Measurements from ENCODE around the gene SOX10. TPM values are rescaled to one million over a fixed set of nuclear protein-coding genes. Genes with fewer than 3 reads are reported as not detected.

The SOX10 gene
- total RNA-seq, 2 donors from 2014 or later, result not detected

DNA sequence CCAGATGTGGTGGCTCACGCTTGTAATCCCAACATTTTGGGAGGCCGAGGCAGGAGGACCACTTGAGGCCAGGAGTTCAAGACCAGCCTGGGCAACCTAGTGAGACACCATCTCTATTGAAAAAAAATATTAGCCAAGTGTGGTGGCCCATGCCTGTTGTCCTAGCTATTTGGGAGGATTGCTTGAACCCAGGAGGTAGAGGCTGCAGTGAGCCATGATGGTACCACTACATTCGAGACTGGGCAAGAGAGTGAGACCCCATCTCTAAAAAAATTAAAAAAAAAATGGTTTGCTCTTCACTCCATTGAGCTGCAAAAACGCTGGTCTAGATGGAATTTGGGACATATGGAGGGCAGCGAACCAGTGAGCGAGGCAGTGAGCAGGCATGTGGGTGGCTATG is 21.6 kb upstream of the SOX10 start:
- H3K4me3 Mint-ChIP-seq, result no peak overlapping the region
- H3K36me3 Mint-ChIP-seq (ENCODE audit: low read depth), result no peaks in the 10 kb centered on the region
- ATAC-seq (no peak), DNase-seq (no peak)
- peak overlapping the region; percentile 47 for H3K27ac Mint-ChIP-seq
- H3K4me1 Mint-ChIP-seq, result peaks cover 11% of the 10 kb centered on the region
- no peaks in the 10 kb centered on the region for H3K9me3 ChIP-seq (ENCODE audit: control insufficient read depth, low read length, poor library complexity, severe bottlenecking)
- H3K27me3 Mint-ChIP-seq, result no peaks in the 10 kb centered on the region

DNA sequence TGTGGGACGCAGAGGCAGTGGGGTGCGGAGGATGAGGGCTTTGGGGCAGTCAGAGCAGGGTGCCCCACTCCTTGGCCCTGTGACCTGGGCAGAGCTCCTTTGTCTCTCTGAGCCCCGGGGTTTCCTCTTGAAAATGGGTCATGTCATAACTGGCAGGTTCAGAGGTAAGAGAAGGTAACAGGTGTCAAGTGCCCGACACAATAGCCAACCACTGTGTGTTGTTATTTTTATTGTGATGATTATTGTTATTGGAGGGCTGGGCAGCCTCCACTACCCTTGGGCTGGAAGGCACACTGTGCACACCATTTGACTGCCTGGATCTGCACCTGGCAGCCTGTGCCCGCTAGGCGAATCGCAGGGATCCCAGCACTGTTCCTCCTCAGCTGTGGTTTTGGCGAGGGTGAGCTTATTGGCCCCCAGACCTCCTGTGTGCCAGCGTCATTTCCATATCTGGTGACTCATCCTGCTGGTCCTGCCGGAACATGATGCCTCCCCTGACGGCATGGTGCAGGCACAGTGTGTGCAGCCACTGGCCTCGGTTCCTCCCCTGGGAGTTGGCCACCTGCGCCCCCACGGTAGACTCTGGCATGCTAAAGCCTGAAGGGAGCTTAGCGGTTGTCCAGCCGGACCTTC is 15.4 kb upstream of the SOX10 start:
- Mint-ChIP-seq H3K27ac (no peak overlapping the region), H3K4me3 (no peak overlapping the region), H3K4me1 (peaks cover 7% of the 10 kb centered on the region), H3K27me3 (no peaks in the 10 kb centered on the region), H3K36me3 (ENCODE audit: low read depth) (peaks cover 3% of the 10 kb centered on the region)
- H3K9me3 ChIP-seq (ENCODE audit: control insufficient read depth, low read length, poor library complexity, severe bottlenecking), result no peaks in the 10 kb centered on the region
- ATAC-seq, result peak; percentile 18
- DNase-seq, result no peak

DNA sequence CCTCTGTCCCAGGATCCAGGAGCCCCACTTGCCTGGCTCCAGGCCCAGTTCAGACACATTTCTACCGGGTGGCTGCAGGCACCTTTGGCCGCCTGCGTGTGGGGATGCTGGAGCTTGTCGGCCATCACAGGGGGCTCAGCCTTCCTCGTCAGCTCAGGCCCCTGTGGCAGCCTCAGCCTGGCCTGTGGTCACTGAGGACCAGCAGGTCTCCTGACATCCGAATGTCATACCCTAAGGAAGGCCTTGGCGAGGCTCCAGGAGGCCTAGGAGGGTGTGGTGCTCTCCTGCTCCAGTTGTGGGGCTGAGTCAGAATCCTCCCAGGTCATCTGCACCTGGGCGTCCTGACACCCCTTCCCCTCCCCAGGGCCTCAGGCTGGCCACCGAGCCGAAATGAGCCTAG is 14.9 kb upstream of the SOX10 start:
- peaks cover 3% of the 10 kb centered on the region for H3K36me3 Mint-ChIP-seq (ENCODE audit: low read depth)
- no peak overlapping the region for H3K27ac Mint-ChIP-seq
- ATAC-seq (no peak), DNase-seq (no peak)
- H3K9me3 ChIP-seq (ENCODE audit: control insufficient read depth, low read length, poor library complexity, severe bottlenecking), result no peaks in the 10 kb centered on the region
- no peak overlapping the region for H3K4me3 Mint-ChIP-seq
- no peaks in the 10 kb centered on the region for H3K27me3 Mint-ChIP-seq
- peaks cover 7% of the 10 kb centered on the region for H3K4me1 Mint-ChIP-seq

DNA sequence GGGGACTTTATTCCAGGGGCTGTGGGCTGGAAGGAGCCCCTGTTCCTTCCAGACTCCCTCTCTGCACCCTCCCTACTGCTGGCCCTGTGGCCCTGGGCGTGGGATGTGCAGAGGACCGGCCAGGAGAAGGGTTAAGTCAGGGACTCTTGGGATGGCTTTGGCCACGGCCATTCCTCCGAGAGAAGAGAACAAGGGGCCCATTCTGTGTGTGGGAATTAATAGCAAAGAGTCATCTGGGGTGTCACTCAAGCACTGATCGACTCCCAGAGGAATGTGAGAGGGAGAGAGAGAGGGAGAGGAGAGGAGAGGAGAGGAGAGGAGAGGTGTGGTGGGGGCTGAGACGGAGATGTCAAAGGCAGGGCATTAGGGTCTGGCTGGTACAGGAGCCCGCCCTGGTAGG is 14.2 kb upstream of the SOX10 start:
- H3K4me1 Mint-ChIP-seq, result peaks cover 7% of the 10 kb centered on the region
- DNase-seq (no peak), ATAC-seq (no peak)
- H3K9me3 ChIP-seq (ENCODE audit: control insufficient read depth, low read length, poor library complexity, severe bottlenecking), result no peaks in the 10 kb centered on the region
- no peaks in the 10 kb centered on the region for H3K27me3 Mint-ChIP-seq
- no peak overlapping the region for H3K4me3 Mint-ChIP-seq
- peaks cover 3% of the 10 kb centered on the region for H3K36me3 Mint-ChIP-seq (ENCODE audit: low read depth)
- peak overlapping the region; percentile 68 for H3K27ac Mint-ChIP-seq

DNA sequence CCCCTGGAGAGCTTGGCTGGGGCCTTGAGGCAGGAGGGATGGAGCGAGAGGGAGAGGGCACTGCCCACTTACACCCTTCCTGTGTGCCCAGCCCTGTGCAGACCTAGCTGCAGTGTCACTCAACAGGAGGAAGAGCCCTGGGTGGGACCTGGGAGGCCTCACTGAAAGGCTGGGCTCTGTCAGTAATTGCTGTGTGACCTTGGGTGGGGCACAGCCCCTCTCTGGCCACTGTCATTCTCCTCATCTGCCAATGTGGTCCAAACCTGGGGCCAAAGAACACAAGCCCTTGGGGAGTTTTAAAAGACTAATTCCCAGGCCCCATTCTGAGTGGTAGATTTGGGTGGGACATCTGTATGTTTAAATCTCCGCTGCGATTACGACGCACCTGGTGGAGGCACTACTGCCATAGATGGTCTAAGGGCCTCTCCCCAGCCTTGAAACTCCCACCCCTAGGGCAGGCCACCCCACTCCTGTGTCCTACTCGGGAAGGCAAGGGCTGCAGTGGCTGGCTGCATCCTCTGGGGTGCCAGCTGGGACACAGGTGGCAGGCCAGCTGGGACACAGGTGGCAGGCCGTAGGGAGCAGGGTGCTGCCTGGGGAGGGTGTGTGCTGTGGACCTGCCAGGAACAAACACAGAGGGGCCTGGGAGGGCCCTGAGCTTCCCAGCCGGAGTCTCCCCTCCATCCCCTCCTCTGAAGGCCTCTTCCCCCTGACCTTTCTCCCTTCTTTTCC is 12.3 kb upstream of the SOX10 start:
- Mint-ChIP-seq H3K27me3 (no peaks in the 10 kb centered on the region), H3K4me3 (no peak overlapping the region), H3K4me1 (peaks cover 8% of the 10 kb centered on the region), H3K36me3 (ENCODE audit: low read depth) (peaks cover 3% of the 10 kb centered on the region), H3K27ac (no peak overlapping the region)
- ATAC-seq (no peak), DNase-seq (no peak)
- no peaks in the 10 kb centered on the region for H3K9me3 ChIP-seq (ENCODE audit: control insufficient read depth, low read length, poor library complexity, severe bottlenecking)

DNA sequence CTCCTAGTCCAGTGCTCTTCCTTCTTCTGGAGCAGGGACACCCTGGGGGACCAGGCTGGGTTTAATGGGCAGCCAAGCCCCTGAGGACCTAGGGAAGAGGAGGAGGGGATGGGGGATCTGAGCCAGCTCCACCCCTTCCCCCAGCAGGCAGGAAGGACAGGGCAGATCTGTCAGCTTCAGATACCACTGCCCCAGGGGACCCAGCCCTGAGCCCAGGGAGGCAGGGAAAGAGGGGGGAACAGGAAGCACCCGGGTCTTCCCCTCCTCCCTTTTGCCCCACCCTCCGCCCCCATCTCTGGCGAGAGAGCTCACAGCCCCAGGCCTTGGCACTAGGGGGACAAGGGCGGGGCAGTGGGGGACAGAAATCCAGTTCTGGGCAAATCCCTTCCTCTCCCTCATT is 11.7 kb upstream of the SOX10 start:
- Mint-ChIP-seq H3K36me3 (ENCODE audit: low read depth) (peaks cover 3% of the 10 kb centered on the region), H3K4me3 (no peak overlapping the region), H3K27ac (no peak overlapping the region), H3K4me1 (peaks cover 7% of the 10 kb centered on the region), H3K27me3 (no peaks in the 10 kb centered on the region)
- no peaks in the 10 kb centered on the region for H3K9me3 ChIP-seq (ENCODE audit: control insufficient read depth, low read length, poor library complexity, severe bottlenecking)
- ATAC-seq, result no peak
- no peak for DNase-seq

DNA sequence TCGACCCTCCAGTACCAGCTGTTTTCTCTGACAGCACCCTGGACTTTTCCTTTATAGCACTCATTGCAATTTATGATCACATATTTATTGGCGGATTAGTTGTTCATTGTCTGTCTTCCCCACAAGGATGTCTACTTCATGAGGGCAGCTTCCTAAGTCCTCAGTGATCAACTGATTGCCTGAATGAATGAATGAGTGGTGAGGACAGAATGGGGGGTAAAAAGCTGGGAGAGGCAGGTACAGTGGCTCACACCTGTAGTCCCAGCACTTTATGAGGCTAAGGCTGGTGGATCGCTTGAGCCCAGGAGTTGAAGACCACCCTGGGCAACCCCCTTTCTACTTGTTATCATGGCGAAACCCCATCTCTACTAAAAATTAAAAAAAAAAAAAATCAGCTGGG is 11.1 kb upstream of the SOX10 start:
- Mint-ChIP-seq H3K27ac (peak overlapping the region; percentile 49), H3K4me3 (no peak overlapping the region), H3K27me3 (no peaks in the 10 kb centered on the region), H3K36me3 (ENCODE audit: low read depth) (peaks cover 3% of the 10 kb centered on the region), H3K4me1 (peaks cover 6% of the 10 kb centered on the region)
- DNase-seq (no peak), ATAC-seq (no peak)
- no peaks in the 10 kb centered on the region for H3K9me3 ChIP-seq (ENCODE audit: control insufficient read depth, low read length, poor library complexity, severe bottlenecking)

DNA sequence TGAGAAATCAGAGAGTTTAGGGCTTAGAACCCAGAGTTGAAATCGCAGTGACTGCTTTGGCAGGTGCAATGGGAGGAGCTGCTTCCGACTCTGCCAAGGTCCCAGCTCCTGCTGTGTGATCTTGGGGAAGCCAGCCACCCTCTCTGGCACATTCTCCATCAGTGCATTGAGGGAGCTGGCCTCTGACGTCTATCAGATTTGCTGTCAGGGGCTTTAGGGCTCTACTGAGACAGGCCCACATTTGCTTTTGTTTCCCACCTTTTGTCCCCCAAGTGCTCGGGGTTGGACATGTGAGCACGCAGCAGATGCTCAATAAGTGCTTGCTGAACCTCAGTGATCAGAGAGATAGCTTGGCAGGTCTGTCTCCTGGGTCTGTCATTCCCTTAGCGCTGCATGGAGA is 10.6 kb upstream of the SOX10 start:
- H3K4me3 Mint-ChIP-seq, result no peak overlapping the region
- DNase-seq (no peak), ATAC-seq (no peak)
- no peaks in the 10 kb centered on the region for H3K9me3 ChIP-seq (ENCODE audit: control insufficient read depth, low read length, poor library complexity, severe bottlenecking)
- H3K27me3 Mint-ChIP-seq, result no peaks in the 10 kb centered on the region
- no peak overlapping the region for H3K27ac Mint-ChIP-seq
- H3K4me1 Mint-ChIP-seq, result peaks cover 6% of the 10 kb centered on the region
- peaks cover 3% of the 10 kb centered on the region for H3K36me3 Mint-ChIP-seq (ENCODE audit: low read depth)

DNA sequence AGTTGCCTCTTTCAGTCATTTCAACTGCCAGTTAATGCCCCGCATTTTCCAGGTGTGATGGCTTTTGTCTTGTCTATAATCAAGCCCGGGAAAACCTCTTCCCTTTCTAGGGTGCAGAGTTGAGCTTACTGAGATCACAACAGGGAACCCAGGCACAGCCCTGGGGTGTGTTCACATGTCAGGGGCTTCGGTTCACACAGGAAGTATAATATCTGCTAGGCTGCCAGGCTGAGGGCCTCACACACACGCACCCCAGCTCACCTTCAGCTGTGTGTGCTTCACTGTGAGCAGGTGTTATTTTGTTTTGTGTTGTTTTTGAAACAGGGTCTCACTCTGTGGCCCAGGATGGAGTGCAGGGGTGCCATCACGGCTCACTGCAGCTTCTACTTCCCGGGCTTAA is 9.7 kb upstream of the SOX10 start:
- H3K27ac Mint-ChIP-seq, result no peak overlapping the region
- H3K4me1 Mint-ChIP-seq, result peaks cover 6% of the 10 kb centered on the region
- no peak for DNase-seq

DNA sequence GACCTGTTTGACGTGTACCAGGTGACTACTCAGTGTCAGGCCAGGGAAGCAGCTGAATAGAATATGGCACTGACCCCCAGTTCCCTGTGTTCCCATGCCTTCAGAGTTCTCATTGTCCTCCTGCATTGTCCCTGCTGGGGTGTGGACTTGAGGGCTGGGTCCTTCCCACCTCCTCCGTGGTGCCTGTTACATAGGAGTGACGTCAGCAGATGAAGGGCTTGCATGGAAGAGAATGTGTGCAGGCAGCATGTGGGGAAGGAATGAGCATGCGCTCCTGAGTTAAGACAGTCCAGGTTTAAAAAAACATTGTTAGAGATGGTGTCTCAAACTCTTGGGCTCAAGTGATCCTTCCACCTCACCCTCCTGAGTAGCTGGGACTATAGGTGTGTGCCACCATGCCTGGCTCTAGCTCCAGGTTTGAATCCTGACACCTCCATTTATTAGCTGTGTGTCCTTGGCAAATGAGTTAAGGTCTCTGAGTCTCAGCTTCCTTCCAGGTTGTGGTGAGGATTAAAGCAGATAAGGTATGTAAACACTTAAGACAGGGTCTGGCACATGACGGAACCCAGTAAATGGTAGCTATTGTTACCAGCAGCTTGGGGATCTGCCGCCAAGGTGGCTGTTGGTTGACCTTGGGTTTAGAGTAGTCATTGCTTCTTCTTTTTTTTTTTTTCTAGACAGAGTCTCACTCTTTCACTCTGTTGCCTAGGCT is 7.5 kb upstream of the SOX10 start:
- no peak for ATAC-seq
- peaks cover 2% of the 10 kb centered on the region for H3K4me1 Mint-ChIP-seq

More for the DNA sequence above, 9.7 kb upstream of the SOX10 start:
- H3K27me3 Mint-ChIP-seq, result no peaks in the 10 kb centered on the region
- no peak overlapping the region for H3K4me3 Mint-ChIP-seq
- no peak for ATAC-seq
- peaks cover 3% of the 10 kb centered on the region for H3K36me3 Mint-ChIP-seq (ENCODE audit: low read depth)
- H3K9me3 ChIP-seq (ENCODE audit: control insufficient read depth, low read length, poor library complexity, severe bottlenecking), result no peaks in the 10 kb centered on the region

DNA sequence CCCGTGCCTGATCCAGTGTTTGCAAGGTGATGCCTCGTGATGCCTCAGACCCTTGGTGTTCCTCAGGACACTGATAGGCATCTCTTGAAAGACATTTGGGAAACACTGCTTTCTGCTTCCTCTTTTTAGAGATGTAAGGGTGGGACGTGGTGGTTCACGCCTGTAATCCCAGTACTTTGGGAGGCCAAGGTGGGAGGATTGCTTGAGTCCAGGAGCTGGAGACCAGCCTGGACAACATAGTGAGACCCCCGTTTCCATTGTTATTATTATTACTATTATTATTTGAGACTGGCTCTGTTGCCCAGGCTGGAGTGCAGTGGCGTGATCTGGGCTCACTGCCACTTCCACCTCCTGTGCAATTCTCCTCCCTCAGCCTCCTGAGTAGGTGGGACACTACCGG is 6.5 kb upstream of the SOX10 start:
- H3K27ac Mint-ChIP-seq, result no peak overlapping the region
- DNase-seq, result no peak
- no peak overlapping the region for H3K4me3 Mint-ChIP-seq
- no peak for ATAC-seq
- no peaks in the 10 kb centered on the region for H3K9me3 ChIP-seq (ENCODE audit: control insufficient read depth, low read length, poor library complexity, severe bottlenecking)
- no peaks in the 10 kb centered on the region for H3K27me3 Mint-ChIP-seq
- no peaks in the 10 kb centered on the region for H3K36me3 Mint-ChIP-seq (ENCODE audit: low read depth)
- H3K4me1 Mint-ChIP-seq, result peaks cover 2% of the 10 kb centered on the region

More for the DNA sequence above, 7.5 kb upstream of the SOX10 start:
- no peaks in the 10 kb centered on the region for H3K27me3 Mint-ChIP-seq
- H3K36me3 Mint-ChIP-seq (ENCODE audit: low read depth), result no peaks in the 10 kb centered on the region
- H3K27ac Mint-ChIP-seq, result no peak overlapping the region
- DNase-seq, result no peak
- H3K4me3 Mint-ChIP-seq, result no peak overlapping the region
- no peaks in the 10 kb centered on the region for H3K9me3 ChIP-seq (ENCODE audit: control insufficient read depth, low read length, poor library complexity, severe bottlenecking)

DNA sequence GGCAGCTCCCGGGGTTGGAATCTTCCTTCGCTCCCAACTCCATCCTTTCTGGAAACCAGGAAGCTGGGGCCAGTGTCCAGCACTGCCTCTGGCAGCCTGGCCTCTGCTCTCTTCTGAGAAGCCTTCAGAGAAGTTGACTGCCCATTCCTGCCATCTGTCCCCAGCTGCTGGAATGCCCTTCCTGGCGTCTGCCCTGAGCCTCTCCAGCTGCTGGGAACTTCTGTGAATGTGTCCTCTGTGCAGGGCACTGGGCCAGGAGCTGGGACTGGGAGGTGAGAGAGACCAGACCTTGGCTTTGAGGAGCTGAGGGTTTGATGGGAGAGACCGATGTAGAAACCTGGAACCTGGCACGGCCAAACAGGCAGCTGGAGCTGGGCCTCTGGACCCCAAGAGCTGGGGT is 5.9 kb upstream of the SOX10 start:
- Mint-ChIP-seq H3K4me3 (no peak overlapping the region), H3K36me3 (ENCODE audit: low read depth) (no peaks in the 10 kb centered on the region), H3K27ac (no peak overlapping the region), H3K27me3 (no peaks in the 10 kb centered on the region), H3K4me1 (peaks cover 2% of the 10 kb centered on the region)
- ATAC-seq (no peak), DNase-seq (no peak)
- no peaks in the 10 kb centered on the region for H3K9me3 ChIP-seq (ENCODE audit: control insufficient read depth, low read length, poor library complexity, severe bottlenecking)

DNA sequence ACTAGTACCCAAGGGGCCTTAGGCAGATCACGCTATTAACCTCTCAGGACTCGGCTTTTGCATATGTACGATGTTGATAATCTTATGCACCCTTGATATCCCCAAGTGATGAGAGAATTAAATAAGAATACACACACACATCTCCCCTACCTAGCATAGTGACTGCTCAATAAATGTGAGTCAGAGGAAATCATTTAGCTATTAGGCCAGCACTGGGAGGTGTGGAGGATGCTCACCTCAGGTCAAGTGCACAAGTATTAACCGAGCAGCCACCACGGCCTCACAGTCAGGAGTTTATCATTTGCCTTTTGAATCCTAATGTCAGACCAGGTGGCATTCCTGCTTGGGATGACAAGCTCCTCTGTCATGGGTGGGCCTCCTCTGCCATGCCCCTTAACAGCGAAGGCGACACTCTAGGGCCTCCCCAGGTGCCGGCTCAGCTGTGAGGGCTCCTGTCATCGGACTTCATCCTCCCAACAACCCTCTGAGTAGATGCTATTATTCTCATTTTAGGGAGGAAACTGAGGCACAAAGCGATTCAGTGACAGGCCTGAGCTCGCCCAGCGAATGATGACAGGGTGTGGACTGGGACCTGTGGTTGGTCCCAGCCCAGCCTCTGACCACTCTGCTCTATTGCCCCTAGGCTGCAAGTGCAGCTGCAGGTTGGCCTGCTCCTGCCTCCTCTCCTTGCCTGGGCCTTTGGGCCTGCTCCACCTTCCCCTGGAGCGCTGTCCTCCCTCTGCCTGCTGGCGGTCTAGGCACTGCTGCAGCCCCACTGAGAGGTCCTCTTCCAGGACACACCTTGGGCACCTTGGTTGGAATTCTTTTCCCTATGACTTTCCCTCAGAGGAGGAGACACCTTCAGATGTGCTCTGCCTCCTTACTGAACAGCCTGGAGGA is 5.0 kb upstream of the SOX10 start:
- no peaks in the 10 kb centered on the region for H3K27me3 Mint-ChIP-seq

More for the DNA sequence above, 5.0 kb upstream of the SOX10 start:
- no peak overlapping the region for H3K4me3 Mint-ChIP-seq
- ATAC-seq (no peak), DNase-seq (no peak)
- H3K27ac Mint-ChIP-seq, result no peak overlapping the region
- no peaks in the 10 kb centered on the region for H3K36me3 Mint-ChIP-seq (ENCODE audit: low read depth)
- H3K4me1 Mint-ChIP-seq, result peaks cover 2% of the 10 kb centered on the region
- no peaks in the 10 kb centered on the region for H3K9me3 ChIP-seq (ENCODE audit: control insufficient read depth, low read length, poor library complexity, severe bottlenecking)
